ENCODE measurements around the gene MARVELD1.

MARVELD1 gene

DNA sequence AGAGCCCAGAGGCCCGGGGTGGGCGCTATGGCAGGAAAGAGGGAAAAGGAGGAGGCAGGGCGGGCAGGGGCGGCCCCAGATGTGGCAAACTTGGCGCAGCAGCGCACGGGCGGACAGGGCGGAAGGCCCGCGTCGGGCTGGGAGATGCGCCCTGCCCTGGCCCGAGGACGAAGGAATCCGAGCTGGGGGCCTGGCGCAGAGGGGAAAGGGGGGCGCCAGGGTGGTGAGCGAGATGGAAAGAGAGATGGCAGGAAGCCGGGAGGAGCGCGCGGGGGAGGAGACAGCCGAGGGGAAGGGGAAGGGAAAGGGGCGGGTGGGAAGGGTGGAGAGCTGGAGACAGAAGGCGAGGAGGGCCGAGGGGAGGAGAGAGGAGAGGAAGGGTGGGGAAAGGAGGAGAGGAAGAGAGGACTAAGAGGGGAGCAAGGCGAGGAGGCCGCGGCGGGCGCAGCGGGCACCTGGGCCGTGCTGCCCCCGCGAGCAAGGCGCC is at the start of gene MARVELD1:
Gene MARVELD1, plus strand, starts transcription at position 392 of the 487 bp plus-strand sequence. CDS start 147 bp downstream, outside the sequence.
- TF ChIP-seq, protein P1, sequence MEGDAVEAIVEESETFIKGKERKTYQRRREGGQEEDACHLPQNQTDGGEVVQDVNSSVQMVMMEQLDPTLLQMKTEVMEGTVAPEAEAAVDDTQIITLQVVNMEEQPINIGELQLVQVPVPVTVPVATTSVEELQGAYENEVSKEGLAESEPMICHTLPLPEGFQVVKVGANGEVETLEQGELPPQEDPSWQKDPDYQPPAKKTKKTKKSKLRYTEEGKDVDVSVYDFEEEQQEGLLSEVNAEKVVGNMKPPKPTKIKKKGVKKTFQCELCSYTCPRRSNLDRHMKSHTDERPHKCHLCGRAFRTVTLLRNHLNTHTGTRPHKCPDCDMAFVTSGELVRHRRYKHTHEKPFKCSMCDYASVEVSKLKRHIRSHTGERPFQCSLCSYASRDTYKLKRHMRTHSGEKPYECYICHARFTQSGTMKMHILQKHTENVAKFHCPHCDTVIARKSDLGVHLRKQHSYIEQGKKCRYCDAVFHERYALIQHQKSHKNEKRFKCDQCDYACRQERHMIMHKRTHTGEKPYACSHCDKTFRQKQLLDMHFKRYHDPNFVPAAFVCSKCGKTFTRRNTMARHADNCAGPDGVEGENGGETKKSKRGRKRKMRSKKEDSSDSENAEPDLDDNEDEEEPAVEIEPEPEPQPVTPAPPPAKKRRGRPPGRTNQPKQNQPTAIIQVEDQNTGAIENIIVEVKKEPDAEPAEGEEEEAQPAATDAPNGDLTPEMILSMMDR (IDR thresholded peaks at IDR 0.05) = no peak

DNA sequence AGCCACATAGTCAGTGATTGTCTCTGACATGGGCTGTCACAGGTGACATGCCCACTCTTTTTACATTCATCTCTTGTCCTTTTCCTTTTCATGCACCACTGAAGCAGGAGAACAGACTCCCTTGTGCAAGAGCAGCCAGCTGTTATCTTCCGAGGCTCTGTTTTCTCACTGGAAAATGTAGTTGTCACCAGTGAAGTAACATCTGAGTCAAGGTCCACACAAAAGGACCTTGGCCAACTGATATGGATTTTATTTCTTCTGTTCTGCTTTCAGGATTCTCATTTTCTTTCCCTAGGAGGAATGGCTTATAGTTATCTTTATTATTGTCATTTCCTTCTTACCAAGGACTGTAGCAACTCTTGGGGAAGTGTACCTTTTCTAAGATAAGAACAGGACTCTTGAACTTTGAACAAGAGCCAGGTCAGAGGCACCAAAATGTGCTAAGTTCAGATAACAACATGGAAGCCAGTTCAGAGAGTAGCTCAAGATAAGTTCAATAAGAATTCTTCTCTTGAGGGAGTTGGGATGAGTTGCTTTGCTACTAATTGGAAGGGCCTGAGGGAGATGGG is 49.2 kb upstream of the MARVELD1 start:
- TF ChIP-seq, protein P1 (IDR thresholded peaks at IDR 0.05) = no peak

DNA sequence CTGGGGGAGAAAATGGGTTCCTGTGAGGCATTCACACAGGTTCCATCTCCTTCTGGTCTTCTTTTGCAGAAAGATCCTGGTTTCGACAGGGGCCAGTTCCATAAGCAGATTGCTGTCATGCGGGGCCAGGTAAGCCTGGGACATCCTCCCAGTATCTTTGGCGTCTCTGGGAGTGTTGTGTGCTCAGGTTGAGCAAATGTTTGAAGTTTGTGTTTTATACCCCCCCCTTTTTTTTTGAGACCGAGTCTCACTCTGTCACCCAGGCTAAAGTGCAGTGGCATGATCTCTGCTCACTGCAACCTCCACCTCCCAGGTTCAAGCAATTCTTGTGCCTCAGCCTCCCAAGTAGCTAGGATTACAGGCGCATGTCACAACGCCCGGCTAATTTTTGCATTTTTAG is 46.5 kb upstream of the MARVELD1 start:
- TF ChIP-seq, protein P1 (IDR thresholded peaks at IDR 0.05) = no peak

DNA sequence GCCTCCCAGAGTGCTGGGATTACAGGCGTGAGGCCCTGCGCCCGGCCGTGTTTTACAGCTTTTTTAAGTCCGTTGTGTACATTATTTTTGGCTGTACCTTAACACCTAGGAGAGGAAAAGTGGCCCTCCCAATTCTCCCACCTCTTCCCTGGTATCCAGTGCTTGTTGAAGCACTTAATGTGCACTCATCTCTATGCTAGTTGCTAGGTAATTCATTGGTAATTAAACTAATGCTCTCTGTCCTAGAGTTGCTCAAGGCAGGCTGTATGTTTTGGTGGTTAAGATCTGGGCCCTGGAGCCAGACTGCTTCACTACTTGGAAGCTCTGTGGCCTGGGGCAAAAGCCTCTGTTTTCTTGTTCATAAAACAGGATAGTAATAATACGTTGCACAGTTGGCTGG is 46.1 kb upstream of the MARVELD1 start:
- TF ChIP-seq, protein P1 (IDR thresholded peaks at IDR 0.05) = no peak

DNA sequence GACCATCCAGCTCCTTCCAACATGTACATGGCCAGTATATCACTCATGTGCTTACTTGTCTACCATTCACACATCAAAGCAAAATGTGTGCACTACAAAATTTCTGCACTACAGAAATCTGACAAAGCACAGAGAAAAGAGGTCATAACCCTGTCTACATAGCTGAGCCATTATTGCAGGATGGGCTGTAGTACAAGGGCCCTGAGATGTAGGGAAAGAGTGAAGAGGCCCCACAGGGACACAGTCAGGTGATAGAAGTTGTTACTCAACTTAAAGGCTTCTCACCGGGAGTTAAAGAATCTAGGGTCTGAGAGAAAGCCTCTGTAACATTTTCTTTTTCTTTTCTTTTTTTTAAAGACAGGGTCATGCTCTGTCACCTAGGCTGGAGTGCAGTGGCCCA is 44.0 kb upstream of the MARVELD1 start:
- TF ChIP-seq, protein P1 (IDR thresholded peaks at IDR 0.05) = no peak

DNA sequence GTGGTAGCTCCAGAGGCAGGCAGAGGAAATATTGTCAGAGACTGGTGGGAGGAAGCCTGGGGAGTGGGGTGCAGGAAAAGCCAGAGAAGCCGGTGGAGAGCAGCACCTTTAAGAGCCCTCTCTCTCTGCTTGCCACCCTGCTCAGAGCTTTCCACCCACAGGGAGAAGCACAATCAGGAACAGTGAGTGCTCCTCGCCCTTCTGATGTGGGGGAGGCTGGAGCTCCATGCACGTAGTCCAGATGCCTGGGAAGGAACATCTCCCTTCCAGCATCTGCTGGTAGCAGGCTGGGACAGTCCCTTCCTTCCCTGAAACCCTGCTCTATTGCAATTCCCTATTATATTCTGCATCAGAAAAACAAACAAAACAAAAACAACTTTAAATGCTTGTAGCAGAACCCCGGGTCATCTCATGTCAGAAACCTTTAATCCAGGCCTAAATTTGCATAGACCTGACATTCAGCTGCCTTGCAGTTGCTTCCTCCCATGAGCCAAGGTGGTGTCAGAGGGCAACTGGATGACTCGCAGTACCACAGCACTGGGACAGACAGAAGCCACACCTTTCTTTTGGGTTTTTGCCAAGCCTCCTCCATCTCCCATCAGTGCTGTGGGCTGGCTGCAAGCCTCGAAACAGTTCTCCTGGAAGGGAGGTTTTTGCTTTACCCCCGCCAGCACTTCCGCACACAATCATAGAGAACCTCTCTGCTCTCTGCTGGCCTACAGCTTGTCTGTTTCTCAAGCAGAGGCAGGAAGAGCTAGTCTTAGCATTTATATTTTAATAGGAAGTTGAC is 39.6 kb upstream of the MARVELD1 start:
- TF ChIP-seq, protein P1 (IDR thresholded peaks at IDR 0.05) = no peak

DNA sequence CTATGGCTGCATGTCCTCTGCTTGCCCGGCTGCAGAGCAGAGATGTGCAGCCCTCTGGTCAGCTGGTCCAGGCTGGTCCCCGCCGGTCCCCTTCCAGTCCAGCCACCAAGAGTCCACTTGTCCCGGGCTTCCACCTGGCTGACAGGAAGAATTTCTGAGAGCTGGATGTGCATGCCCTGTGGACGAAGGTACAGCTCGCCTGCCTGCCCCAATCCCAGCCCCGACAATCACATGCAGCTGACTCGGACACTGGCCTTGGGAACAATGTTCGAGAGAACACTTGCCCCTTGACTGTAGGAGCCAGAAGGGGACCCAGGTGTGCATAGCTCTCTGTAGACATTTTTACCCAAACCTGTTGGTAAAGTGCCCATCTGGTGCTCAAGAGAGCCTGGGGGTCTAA is 38.3 kb upstream of the MARVELD1 start:
- TF ChIP-seq, protein P1 (IDR thresholded peaks at IDR 0.05) = no peak

Measured in LNCAP (cell line).